Activated naive CD4-positive, alpha-beta T cell (primary cell): Measurements from ENCODE around the gene OR52E5.

Experiments used
- DNase-seq, 4 experiments: peaks; one replicate each; lab custom pipeline; 2025; lab: John Stamatoyannopoulos, UW

OR52E5 gene

GRCh38 chr11:5892908-5893307 is at the start of gene OR52E5:
OR52E5 (plus strand) TSS chr11:5893208; CDS start chr11:5900777, 7,569 bp downstream.
- DNase-seq = no peak

- DNase-seq = no peak
Observed at GRCh38 chr11:5846701-5847100, 46.3 kb upstream of the OR52E5 start.

DNA sequence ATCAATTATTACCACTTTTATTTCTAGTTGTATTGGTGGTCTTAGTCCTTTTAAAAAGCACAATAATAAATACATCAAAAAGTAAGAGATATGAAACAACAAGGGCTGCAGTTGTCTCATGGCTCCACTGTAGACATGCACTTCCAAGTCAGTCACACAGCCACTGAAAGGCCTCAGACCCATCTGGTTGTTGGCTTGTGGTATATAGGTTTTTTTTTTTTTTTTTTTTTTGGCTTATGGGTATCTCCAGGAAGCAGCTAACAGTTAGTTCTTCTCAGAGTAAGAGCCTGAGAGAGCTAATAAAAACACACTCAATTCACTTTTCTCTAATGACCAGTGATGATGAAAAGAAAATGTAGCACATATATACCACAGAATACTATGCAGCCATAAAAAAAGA is 45.3 kb upstream of the OR52E5 start:
- DNase-seq = no peak

DNA sequence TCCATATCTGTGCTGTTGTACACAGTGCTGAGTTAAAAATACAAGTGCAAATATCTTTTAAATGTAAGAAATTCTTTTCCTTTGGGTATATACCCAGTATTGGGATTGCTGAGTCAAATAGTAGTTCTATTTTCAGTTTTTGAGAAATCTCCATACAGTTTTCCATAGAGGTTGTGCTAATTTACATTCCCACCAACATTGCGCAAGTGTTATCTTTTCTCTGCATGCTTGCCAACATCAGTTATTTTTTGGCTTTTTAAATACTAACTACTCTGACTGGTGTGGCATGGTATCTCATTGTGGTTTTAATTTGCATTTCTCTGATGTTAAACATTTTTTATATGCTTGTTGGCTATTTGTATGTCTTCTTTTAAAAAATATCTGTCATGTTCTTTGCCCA is 42.0 kb upstream of the OR52E5 start:
- no peak for DNase-seq

DNA sequence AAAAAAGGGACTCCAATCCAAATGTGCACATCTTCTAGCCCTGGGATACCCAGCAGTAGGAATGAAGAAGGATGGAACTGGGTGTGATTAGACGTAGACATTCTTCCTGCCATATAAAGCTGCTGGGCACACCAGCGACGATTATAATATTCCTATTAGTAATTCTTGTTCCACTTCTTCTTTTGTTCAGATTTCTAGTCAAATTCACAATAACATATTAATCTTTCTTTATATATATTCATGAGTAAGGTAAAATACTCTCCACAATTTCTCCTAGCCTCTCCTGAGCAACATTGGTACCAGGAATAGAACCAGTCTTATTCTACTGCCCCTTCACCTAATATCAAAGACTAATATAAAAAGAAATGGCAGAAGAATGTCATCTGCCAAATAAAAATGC is 35.4 kb upstream of the OR52E5 start, which contains the start of gene OR52E8:
Gene OR52E8, minus strand, starts transcription at position 101 of the 400 bp plus-strand sequence. Its CDS starts 0 bp downstream, at position 101.
- no peak for DNase-seq

- no peak for DNase-seq
Observed at GRCh38 chr11:5865826-5866225, 27.2 kb upstream of the OR52E5 start.

GRCh38 chr11:5878564-5878963 is 14.4 kb upstream of the OR52E5 start:
- DNase-seq = no peak

DNA sequence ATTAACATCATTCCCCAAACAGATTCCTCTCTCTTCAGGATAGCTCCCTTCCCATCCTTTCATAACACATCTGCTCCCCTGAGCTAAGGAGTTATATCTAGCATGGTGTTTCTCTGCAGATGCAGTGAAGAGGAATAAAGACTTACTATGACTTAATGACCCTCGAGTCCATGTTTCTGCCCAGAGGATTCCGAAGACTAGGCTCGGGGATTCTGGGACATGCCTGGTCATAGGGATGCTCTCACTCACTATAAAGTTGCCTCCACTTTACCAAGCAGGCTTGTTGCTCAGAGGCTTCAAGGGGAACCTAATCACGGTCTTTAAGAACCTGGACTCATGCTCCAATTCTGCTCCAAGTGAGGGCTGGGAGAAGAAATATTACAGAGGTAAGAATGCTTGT is 12.7 kb upstream of the OR52E5 start, which contains the start of gene OR52E4:
Gene OR52E4, plus strand, starts transcription at position 301 of the 400 bp plus-strand sequence. CDS start 3,664 bp downstream, outside the sequence.
- no peak for DNase-seq

DNA sequence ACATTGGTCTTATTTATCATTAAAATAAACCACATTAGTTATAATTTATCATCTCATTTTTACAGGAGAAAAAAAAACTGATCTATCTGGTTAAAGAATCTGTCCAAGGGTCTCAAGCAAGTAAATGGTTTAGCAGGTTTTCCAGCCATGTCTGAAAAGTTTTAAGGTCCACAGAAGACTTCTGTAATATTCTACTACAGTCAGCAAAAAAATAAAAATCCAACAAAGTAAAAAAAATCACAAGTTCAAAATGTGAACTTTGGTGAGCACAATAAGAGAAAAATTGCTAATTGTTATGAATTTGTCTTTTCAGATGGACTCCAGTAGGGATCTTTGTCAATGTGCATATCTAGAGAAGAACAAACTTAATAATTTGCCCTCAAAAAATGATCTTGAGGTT is 11.3 kb upstream of the OR52E5 start:
- DNase-seq = no peak

DNA sequence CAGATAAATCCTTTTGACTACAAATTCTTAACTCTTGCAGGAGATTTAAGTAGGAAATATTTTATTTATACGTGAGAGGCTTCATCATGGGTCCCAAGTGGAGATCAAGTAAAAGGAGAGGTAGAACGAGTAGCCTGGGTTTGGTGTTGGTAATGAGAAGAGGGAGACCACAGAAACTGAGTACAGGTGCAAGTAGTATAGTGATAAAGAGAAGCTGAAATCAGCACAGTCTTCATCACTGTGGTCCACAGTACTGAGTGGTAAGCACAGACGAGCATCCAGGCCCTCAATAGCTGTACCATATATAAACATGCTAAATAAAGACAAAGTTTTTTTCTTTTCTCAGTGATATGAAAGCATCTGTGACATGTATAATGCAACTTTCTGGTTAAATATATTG is 5.8 kb upstream of the OR52E5 start:
- DNase-seq = no peak

DNA sequence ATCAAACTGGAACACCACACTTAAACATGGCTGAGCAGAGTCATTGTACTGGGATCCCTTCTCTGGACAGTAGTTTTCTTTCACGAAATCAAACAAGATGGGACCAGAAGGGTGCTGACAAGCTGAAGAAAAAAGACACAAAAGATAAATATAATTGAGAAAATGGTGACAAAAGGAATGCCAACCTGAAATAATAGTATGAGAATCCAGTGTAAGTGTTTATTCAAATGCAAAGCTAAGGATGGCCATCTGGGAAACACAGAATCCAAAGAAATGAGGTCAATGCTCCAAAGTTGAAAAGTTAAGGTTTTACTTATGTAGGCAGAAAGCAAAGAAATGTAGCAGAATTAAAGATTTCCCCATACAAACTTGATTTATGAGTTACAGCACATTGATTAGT is 5.3 kb upstream of the OR52E5 start:
- DNase-seq = no peak

DNA sequence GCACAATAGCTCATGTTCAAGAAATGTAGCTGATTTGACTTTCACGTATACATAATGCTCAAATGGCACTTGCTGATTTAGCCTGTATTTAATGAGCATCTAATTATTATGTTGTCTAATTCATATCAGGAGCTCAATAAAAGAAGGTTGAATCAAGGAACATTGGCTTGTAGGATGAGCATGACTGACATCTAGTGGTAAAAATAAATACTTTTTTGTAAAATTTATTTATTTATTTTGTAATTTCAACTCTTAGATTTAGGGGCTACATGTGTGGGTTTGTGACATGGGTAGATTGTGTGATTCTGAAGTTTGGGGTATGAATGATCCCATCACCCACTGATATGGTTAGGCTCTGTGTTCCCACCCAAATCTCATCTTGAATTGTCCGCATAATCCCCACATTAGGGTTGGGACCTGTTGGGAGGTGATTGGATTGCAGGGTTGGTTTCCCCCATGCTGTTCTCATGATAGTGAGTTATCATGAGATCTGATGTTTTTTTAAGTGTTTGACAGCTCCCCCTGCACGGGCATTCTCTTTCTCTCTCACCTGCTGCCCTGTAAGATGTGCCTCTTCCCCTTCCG is 1.7 kb upstream of the OR52E5 start:
- no peak for DNase-seq

DNA sequence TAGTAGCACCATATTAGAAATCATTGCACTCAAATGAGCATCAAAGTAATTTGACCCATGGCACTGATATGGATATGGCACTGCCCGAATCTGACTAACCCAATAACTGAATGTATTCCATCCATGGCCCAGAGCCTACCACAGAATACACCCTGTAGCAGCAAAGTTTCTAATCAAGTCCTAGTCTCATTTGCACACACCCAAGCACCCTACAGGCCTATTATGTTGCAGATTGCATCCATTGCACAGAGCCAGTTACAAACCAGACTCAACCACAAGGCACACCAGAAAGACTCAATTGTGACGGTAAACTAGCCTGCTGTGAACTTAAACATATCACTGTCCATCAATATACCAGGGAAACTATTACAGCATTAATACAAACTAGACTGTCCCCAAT is 6.5 kb downstream of the OR52E5 start:
- no peak for DNase-seq

- DNase-seq = no peak
Observed at GRCh38 chr11:5910540-5910939, 17.5 kb downstream of the OR52E5 start.

DNA sequence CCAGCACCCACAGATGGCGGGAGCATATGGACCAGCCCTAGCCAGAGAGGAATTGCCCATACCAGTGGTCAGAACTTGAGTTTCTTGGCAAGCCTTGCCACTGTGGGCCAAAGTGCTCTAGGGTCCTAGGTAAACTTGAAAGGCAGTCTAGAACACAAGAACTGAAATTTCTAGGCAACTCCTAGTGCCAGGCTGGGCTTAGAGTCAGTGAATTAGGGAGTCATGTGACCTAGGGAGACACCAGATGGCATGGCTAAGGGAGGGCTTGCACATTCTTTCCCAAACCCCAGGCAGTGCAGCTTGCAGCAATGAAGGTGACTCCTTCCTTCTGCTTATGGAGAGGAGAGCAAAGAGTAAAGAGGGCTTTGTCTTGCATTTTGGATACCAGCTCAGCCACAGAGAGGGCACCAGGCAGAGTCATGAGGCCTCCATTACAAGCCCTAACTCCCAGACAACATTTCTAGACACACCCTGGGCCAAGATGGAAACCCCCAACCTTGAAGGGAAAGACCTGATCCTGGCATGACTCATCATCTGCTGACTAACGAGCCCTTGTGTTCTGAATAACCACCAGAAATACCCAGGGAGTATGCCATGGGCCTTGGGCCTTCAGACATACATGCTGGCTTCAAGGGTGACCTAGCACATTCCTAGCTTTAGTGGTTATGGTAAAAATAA is 29.9 kb downstream of the OR52E5 start:
- DNase-seq = no peak

- no peak for DNase-seq
Observed at GRCh38 chr11:5923427-5923776, 30.4 kb downstream of the OR52E5 start.

DNA sequence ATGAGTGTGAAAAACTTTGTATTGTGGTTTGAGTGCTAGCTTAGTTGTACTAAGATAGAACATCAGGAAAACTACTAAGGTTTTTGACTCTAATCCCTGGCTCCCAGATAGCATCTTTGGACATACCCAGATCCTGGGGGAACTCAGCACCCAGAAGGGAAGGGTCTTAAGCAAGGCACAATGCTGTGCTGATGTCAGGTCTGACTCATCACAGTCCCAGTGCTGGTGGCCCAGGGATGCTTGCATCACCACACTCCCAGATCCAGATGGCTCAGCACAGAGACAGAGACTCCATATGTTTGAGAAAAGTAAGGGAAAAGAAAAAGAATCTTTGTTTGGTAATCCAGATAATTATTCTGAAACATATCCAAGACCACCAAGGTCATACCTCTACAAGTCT is 30.8 kb downstream of the OR52E5 start:
- no peak for DNase-seq

GRCh38 chr11:5928271-5928670 is 35.3 kb downstream of the OR52E5 start:
- no peak for DNase-seq

GRCh38 chr11:5928811-5929210 is 35.8 kb downstream of the OR52E5 start:
- no peak for DNase-seq

DNA sequence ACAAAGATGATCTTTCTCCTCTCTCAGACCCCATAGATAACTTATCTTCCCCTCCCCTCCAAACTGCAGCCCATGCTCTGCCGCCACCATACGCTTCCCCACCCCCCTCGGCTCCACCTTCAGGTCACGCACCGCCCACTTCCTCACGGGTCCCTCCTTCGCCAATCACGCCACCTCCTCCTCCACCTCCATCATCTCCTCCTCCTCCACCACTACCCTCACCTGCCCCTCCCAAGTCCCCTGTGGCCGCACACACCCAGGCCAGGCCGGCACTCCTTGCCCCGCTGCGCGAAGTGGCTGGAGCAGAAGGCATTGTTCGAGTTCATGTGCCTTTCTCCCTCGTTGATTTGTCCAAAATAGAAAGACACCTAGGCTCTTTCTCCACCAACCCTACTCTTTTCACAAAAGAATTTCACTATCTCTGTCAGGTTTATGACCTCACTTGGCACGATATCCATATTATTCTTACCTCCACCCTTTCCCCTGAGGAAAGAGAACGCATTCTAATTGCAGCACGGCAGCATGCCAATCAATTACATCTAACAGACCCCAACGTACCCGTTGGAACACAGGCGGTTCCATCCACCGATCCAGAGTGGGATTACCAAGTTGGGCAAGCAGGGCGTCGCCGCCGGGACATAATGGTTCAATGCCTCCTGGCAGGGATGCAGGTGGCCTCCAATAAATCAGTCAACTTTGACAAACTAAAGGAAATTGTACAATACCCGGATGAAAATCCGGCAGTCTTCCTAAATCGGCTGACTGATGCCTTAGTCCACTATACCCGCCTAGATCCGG is 36.8 kb downstream of the OR52E5 start:
- no peak for DNase-seq

DNA sequence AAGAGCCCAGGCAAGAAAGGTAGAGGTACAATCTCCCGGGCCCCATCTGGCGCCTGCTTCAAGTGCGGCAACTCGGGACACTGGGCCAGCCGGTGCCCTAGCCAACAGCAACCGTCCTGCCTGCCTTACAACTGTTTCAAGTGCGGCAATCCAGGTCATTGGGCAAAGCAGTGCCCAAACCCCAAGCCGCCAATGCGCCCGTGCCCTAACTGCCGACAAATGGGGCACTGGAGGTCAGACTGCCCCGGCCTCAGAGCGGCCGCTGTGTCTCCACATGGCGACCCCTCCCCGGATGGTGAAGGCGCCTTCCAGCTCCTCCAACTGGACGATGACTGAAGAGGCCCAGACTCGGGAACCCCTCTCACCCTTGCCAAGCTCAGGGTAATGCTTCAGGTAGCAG is 37.6 kb downstream of the OR52E5 start:
- no peak for DNase-seq

DNA sequence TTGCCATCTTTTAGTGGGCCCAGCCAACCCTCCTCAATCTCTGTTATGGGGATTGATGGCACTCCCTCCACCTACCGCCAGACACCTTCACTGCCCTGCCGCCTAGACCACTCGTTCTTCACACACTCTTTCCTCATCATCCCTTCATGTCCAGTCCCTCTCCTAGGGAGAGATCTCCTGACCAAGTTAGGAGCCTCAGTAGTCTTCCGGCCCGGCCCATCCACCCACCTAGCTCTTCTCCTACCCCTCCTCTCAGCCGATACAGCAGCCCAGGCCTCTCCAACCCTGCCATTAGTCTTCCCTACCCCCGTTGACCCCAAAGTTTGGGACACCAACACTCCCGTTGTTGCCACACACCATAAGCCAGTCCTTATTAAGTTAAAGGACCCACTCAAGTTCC is 38.1 kb downstream of the OR52E5 start:
- DNase-seq = no peak

GRCh38 chr11:5932671-5933070 is 39.7 kb downstream of the OR52E5 start:
- no peak for DNase-seq
